Ishikawa (cell line): ENCODE measurements around the gene MEPCE.

Experiments used
- TAF1 ChIP-seq: IDR thresholded peaks from 2 replicates; pipeline ENCODE4 v1.6.1; 2012; ENCODE audit warnings: low read depth, mild to moderate bottlenecking
- TEAD4 ChIP-seq: IDR thresholded peaks from 2 replicates; pipeline ENCODE4 v1.6.1; 2012
- TF ChIP-seq, protein P1 (sequence below): IDR thresholded peaks from 2 replicates; pipeline ENCODE4 v1.6.1; 2012; ENCODE audit warnings: low read depth, mild to moderate bottlenecking
- TF ChIP-seq, protein P2 (sequence below): IDR thresholded peaks from 2 replicates; pipeline ENCODE4 v1.6.1; 2012

DNA sequence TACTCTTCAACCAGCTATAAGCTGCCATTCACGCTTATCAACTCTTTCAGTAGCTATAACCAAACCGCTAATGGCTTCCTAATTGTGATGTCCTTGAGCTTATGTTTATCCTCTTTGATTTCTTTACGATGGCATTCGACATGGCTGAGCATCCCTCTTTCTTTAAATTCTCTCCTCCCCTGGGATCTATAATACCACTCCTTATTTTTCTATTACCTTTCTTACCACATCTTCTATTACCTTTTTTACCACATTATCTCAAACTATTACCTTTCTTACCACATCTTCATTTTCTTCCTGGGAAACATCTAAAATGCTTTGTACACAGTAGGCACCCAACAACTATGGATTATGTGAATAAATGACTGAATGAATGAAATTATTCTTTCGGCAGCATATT, 14.2 kb upstream of the MEPCE start:
- TF ChIP-seq TAF1 (no peak), TEAD4 (no peak)
- TF ChIP-seq, protein P1, sequence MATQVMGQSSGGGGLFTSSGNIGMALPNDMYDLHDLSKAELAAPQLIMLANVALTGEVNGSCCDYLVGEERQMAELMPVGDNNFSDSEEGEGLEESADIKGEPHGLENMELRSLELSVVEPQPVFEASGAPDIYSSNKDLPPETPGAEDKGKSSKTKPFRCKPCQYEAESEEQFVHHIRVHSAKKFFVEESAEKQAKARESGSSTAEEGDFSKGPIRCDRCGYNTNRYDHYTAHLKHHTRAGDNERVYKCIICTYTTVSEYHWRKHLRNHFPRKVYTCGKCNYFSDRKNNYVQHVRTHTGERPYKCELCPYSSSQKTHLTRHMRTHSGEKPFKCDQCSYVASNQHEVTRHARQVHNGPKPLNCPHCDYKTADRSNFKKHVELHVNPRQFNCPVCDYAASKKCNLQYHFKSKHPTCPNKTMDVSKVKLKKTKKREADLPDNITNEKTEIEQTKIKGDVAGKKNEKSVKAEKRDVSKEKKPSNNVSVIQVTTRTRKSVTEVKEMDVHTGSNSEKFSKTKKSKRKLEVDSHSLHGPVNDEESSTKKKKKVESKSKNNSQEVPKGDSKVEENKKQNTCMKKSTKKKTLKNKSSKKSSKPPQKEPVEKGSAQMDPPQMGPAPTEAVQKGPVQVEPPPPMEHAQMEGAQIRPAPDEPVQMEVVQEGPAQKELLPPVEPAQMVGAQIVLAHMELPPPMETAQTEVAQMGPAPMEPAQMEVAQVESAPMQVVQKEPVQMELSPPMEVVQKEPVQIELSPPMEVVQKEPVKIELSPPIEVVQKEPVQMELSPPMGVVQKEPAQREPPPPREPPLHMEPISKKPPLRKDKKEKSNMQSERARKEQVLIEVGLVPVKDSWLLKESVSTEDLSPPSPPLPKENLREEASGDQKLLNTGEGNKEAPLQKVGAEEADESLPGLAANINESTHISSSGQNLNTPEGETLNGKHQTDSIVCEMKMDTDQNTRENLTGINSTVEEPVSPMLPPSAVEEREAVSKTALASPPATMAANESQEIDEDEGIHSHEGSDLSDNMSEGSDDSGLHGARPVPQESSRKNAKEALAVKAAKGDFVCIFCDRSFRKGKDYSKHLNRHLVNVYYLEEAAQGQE, result no peak
- TF ChIP-seq, protein P2, sequence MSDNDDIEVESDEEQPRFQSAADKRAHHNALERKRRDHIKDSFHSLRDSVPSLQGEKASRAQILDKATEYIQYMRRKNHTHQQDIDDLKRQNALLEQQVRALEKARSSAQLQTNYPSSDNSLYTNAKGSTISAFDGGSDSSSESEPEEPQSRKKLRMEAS, result no peak
